Activated naive CD4-positive, alpha-beta T cell treated with anti-CD3 and anti-CD28 coated beads, Interleukin-2, amount 10 ng/mL, durations not matched to agents 7 days and 5 days (primary cell): ENCODE measurements around the gene HOXB1.

Experiments used
- CTCF ChIA-PET: fragments of 350-600 bp; sonication (Branson Sonifier 250); formaldehyde crosslinking; loops from one replicate; lab custom pipeline; 2021; ENCODE audit warnings: antibody characterized with exemption; lab: Charles Lee
- DNase-seq: peaks from one replicate; pipeline ENCODE4 v3.0.0-alpha.2; 2020
- H3K27ac Mint-ChIP-seq: one replicate; pipeline ENCODE4 v1.8.0; 2021; ENCODE audit warnings: mild to moderate bottlenecking, moderate library complexity, mixed read lengths
- H3K27me3 Mint-ChIP-seq: one replicate; pipeline ENCODE4 v1.8.0; 2021; ENCODE audit warnings: mild to moderate bottlenecking, mixed read lengths
- H3K36me3 Mint-ChIP-seq: one replicate; pipeline ENCODE4 v1.8.0; 2021; ENCODE audit warnings: mixed read lengths
- H3K4me1 Mint-ChIP-seq: one replicate; pipeline ENCODE4 v1.8.0; 2021; ENCODE audit warnings: mixed read lengths
- H3K4me3 Mint-ChIP-seq: one replicate; pipeline ENCODE4 v1.8.0; 2021; ENCODE audit warnings: mild to moderate bottlenecking, moderate library complexity, mixed read lengths
- H3K9me3 Mint-ChIP-seq: one replicate; pipeline ENCODE4 v1.8.0; 2021; ENCODE audit warnings: mixed read lengths

Gene HOXB1

DNA sequence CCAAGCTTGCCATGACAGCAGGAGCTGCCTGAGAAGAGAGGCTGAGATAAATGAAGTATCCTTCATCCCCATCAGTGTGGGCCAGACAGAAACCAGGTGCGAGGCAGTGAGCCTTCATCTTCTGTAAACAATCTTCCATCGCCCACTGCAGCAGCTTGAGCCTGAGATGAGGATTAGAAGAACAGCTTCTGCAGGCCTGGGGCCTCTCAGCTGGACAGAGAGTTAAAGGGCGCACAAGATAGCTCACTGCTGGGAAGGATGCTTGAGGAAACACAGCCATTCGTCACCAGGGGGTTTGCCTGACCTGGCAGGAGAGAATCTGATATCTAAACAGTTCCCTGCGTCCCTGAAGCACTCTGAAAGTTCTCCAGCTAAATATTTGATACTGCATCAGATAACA is 27.1 kb downstream of the HOXB1 start:
- H3K36me3 Mint-ChIP-seq = no peaks in the 10 kb centered on the region
- H3K27ac Mint-ChIP-seq = no peak overlapping the region
- no peak overlapping the region for H3K4me3 Mint-ChIP-seq
- CTCF ChIA-PET = interaction anchor here (0.6 to 2.3 kb wide), 4 partner anchors 11 to 401 kb away, joined by 4 to 9 read pairs (median 5); no protein-coding TSS in a partner anchor
- H3K27me3 Mint-ChIP-seq = peaks cover 68% of the 10 kb centered on the region
- no peak for DNase-seq
- H3K4me1 Mint-ChIP-seq = peaks cover 37% of the 10 kb centered on the region
- no peaks in the 10 kb centered on the region for H3K9me3 Mint-ChIP-seq

GRCh38 chr17:48502901-48503300 is 27.9 kb downstream of the HOXB1 start:
- Mint-ChIP-seq H3K27me3 (peaks cover 77% of the 10 kb centered on the region), H3K9me3 (no peaks in the 10 kb centered on the region), H3K4me3 (no peak overlapping the region), H3K36me3 (no peaks in the 10 kb centered on the region), H3K27ac (no peak overlapping the region), H3K4me1 (peaks cover 34% of the 10 kb centered on the region)
- no peak for DNase-seq
- CTCF ChIA-PET = interaction anchor here (1.9 to 2.3 kb wide), 2 partner anchors 10 to 90 kb away, joined by 5 to 9 read pairs; no protein-coding TSS in a partner anchor

DNA sequence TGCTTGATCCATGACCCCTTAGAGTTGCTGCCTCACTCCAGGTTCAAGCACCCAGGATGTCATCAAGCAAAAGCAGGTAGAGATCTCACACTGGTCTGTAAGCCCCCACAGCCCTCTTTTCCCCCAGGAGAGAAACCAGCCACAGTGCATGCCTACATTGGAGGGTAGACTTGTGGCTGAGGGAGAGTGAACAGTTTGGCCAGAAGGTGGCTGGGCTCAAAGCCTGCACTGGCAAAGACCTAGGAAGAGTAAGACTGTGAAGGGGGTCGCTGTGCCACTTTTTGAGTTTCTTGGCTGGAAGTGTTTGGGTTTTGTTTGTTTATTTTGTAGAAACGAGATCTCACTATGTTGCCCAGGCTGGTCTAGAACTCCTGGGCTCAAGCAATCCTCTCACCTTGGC is 28.5 kb downstream of the HOXB1 start:
- H3K4me3 Mint-ChIP-seq = no peak overlapping the region
- H3K9me3 Mint-ChIP-seq = no peaks in the 10 kb centered on the region
- CTCF ChIA-PET = interaction anchor here (1.8 kb wide), 1 partner anchor 88 kb away, joined by 6 read pairs; the partner anchor contains the start of gene HOXB3
- H3K27ac Mint-ChIP-seq = no peak overlapping the region
- peaks cover 82% of the 10 kb centered on the region for H3K27me3 Mint-ChIP-seq
- DNase-seq = no peak
- H3K4me1 Mint-ChIP-seq = peaks cover 31% of the 10 kb centered on the region
- H3K36me3 Mint-ChIP-seq = no peaks in the 10 kb centered on the region

- no peak for DNase-seq
- Mint-ChIP-seq H3K4me3 (no peak overlapping the region), H3K9me3 (no peaks in the 10 kb centered on the region), H3K36me3 (no peaks in the 10 kb centered on the region), H3K27ac (no peak overlapping the region), H3K4me1 (peaks cover 18% of the 10 kb centered on the region), H3K27me3 (peaks cover 77% of the 10 kb centered on the region)
- CTCF ChIA-PET = interaction anchor here (1.2 to 1.8 kb wide), 3 partner anchors 9 to 90 kb away, joined by 3 to 8 read pairs (median 6); partner anchors contain the start of gene HOXB3
These were observed 30.1 kb downstream of the HOXB1 start for GRCh38 chr17:48500435-48501426.

DNA sequence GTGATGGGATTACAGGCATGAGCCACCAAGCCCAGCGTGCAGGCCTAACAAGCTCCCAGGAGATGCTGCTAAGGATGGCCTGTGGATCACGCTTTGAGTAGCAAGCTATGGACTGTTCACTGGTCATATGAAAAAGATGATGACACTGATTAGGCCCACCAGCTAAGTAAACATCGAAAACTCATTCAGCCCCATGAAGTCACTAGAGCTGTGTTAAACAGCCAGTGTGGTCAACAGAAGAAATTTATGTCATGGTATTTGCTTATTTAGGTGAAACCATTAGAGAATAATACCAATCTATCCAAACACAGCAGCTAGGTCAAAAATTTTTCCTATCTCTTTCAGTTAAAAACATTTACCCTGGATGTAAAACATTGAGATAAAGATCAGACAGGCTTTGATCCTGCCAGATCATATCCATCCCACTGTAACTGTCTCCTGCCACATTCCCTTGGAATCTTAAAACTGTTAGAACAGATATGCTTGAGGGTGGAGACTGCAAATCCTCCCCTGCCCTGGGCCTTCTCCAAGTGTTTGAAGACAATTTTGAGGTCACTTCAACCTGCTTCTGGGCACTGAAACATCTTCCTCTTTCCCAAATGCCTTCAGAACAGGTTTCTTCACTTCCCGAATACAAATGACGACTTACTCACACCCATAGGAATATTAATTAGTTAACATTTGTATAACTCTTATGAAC is 30.9 kb downstream of the HOXB1 start:
- no peak for DNase-seq
- Mint-ChIP-seq H3K36me3 (no peaks in the 10 kb centered on the region), H3K27ac (no peak overlapping the region), H3K27me3 (peaks cover 82% of the 10 kb centered on the region), H3K4me1 (peaks cover 9% of the 10 kb centered on the region), H3K9me3 (no peaks in the 10 kb centered on the region), H3K4me3 (no peak overlapping the region)
- CTCF ChIA-PET = interaction anchor here (1.5 kb wide), 1 partner anchor 8 kb away, joined by 8 read pairs; no protein-coding TSS in a partner anchor

DNA sequence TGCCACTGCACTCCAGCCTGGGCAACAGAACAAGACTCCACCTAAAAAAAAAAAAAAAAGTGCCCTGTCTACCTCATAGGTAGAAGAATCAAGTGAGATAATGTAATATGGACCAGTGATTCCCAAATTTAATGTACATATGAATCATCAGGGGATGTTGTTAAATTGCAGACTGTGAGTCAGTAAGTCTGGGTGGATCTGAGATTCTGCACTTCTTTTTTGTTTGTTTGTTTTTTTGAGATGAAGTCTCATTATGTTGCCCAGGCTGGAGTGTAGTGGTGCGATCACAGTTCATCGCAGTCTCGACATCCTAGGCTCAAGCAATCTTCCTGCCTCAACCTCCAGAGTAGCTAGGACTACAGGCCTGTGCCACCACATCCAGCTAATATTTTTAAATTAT is 31.6 kb downstream of the HOXB1 start:
- DNase-seq = no peak
- H3K4me1 Mint-ChIP-seq = peaks cover 3% of the 10 kb centered on the region

GRCh38 chr17:48498164-48498850 is 32.5 kb downstream of the HOXB1 start:
- H3K27ac Mint-ChIP-seq = no peak overlapping the region
- peaks cover 2% of the 10 kb centered on the region for H3K4me1 Mint-ChIP-seq
- no peak for DNase-seq
- H3K4me3 Mint-ChIP-seq = no peak overlapping the region
- no peaks in the 10 kb centered on the region for H3K36me3 Mint-ChIP-seq
- CTCF ChIA-PET = interaction anchor here (0.9 to 1.0 kb wide), 2 partner anchors 13 to 94 kb away, joined by 3 read pairs; no protein-coding TSS in a partner anchor
- peaks cover 82% of the 10 kb centered on the region for H3K27me3 Mint-ChIP-seq
- H3K9me3 Mint-ChIP-seq = no peaks in the 10 kb centered on the region

More for the DNA sequence above, 31.6 kb downstream of the HOXB1 start:
- Mint-ChIP-seq H3K9me3 (no peaks in the 10 kb centered on the region), H3K27ac (no peak overlapping the region), H3K36me3 (no peaks in the 10 kb centered on the region), H3K27me3 (peaks cover 82% of the 10 kb centered on the region), H3K4me3 (no peak overlapping the region)
- CTCF ChIA-PET = no interaction called here

GRCh38 chr17:48497103-48497502 is 33.7 kb downstream of the HOXB1 start:
- CTCF ChIA-PET = interaction anchor here (0.9 to 1.6 kb wide), 3 partner anchors 9 to 38 kb away, joined by 3 read pairs; no protein-coding TSS in a partner anchor
- DNase-seq = no peak

DNA sequence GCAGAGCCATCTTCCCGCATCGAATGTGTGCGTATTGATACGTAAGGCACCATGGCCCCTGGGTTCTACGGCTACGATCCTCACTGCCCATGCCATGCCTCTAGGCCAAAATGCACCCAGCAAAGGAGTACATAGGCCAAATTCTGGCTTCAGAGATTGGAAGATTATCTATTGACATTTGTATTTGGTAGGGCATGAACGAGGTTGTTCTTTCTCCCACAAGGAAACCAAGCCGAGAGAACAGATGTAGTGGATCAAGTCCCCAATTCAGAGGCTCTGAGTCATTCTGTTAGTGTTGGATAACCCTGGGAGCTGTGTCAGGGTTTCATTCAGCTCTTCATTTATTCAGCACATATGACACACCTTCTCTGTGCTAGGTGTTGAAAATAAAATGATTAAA is 36.5 kb downstream of the HOXB1 start:
- DNase-seq = no peak
- Mint-ChIP-seq H3K27me3 (peaks cover 74% of the 10 kb centered on the region), H3K36me3 (no peaks in the 10 kb centered on the region), H3K4me3 (no peak overlapping the region), H3K9me3 (no peaks in the 10 kb centered on the region), H3K4me1 (peaks cover 37% of the 10 kb centered on the region), H3K27ac (no peak overlapping the region)
- CTCF ChIA-PET = no interaction called here

More at GRCh38 chr17:48497103-48497502, 33.7 kb downstream of the HOXB1 start:
- Mint-ChIP-seq H3K9me3 (no peaks in the 10 kb centered on the region), H3K4me1 (peaks cover 11% of the 10 kb centered on the region), H3K27me3 (peaks cover 81% of the 10 kb centered on the region), H3K27ac (no peak overlapping the region), H3K36me3 (no peaks in the 10 kb centered on the region), H3K4me3 (no peak overlapping the region)

DNA sequence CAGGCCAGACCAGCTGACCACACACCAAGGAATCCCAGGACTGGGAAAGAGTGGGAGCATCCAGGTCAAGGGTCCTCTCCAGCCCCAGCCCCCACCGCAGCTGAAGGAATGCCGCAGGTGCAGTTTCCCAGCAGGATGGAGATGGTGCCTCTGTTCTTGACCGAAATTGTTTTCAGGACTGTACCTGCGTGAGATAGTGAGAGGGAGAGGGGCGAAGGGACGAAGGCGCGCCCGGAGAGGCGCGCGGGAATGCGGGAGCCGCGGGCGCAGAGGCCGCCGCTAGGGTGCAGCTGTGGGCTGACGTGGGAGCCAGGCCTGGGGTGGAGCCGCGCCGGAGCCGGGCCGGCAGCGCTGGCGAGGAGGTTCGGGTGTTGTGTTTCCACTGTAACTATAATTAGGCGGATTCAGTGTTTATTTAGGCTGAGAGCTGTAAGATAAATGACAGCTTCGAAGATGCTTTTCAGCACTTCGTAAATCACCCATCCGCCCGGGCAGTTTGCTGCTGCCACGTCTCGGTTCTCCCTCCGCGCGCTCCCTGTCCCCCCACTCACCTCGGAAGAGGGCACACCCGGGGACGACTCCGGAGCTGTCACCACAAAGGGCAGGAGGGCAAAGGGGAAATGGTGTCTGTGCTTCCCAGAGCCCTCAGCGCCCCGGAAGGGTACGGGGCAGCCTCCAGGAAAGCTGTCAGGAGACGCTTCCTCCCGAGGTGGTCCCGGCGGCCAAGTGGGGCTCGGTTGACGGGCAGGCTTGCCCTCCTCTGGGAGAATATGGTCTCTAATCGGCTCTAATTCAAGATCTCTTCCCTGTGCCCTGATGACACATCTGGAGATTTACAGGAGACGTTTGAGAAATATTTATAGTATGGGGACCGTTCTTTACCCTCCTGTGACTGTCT is 38.2 kb downstream of the HOXB1 start:
- no peaks in the 10 kb centered on the region for H3K9me3 Mint-ChIP-seq
- CTCF ChIA-PET = interaction anchor here (0.6 to 2.1 kb wide), 32 partner anchors 8 to 159 kb away, joined by 3 to 13 read pairs (median 4); partner anchors contain the start of gene HOXB5
- peak; percentile 79 for DNase-seq
- peak overlapping the region; percentile 46 for H3K4me3 Mint-ChIP-seq
- peaks cover 48% of the 10 kb centered on the region for H3K4me1 Mint-ChIP-seq
- no peaks in the 10 kb centered on the region for H3K36me3 Mint-ChIP-seq
- peaks cover 63% of the 10 kb centered on the region for H3K27me3 Mint-ChIP-seq
- no peak overlapping the region for H3K27ac Mint-ChIP-seq

- CTCF ChIA-PET = interaction anchor here (0.6 to 2.1 kb wide), 25 partner anchors 9 to 158 kb away, joined by 3 to 13 read pairs (median 4); partner anchors contain the start of gene HOXB5
- Mint-ChIP-seq H3K4me3 (peak overlapping the region; percentile 46), H3K9me3 (no peaks in the 10 kb centered on the region), H3K27ac (no peak overlapping the region), H3K4me1 (peaks cover 51% of the 10 kb centered on the region), H3K27me3 (peaks cover 59% of the 10 kb centered on the region), H3K36me3 (no peaks in the 10 kb centered on the region)
- DNase-seq = no peak
These were observed 39.1 kb downstream of the HOXB1 start for GRCh38 chr17:48491527-48492273.

- CTCF ChIA-PET = interaction anchor here (0.6 to 1.4 kb wide), 3 partner anchors 31 to 138 kb away, joined by 3 to 4 read pairs (median 4); no protein-coding TSS in a partner anchor
- Mint-ChIP-seq H3K4me1 (peaks cover 51% of the 10 kb centered on the region), H3K9me3 (no peaks in the 10 kb centered on the region), H3K4me3 (no peak overlapping the region), H3K36me3 (no peaks in the 10 kb centered on the region), H3K27me3 (peaks cover 64% of the 10 kb centered on the region), H3K27ac (no peak overlapping the region)
- no peak for DNase-seq
These were observed 40.3 kb downstream of the HOXB1 start for GRCh38 chr17:48490451-48490892.
